Mesenchymal stem cell (in vitro differentiated cells and primary cell): ENCODE measurements around the gene ACSF2.
A peak's percentile ranks its signal among the peaks of the same experiment; 100 is the strongest.

Experiments
- DNase-seq: peaks from one replicate; pipeline ENCODE4 v3.0.0-alpha.2; 2013
- H2AFZ ChIP-seq: one replicate; pipeline ENCODE4 v1.6.1; 2013; ENCODE audit warnings: low read depth, mild to moderate bottlenecking, control low read depth, inconsistent platforms, low read length, moderate library complexity
- H2AK5ac ChIP-seq: 2 replicates; pipeline ENCODE4 v1.6.1; 2013; ENCODE audit warnings: low read length, moderate library complexity, mild to moderate bottlenecking, inconsistent platforms; ENCODE audit not compliant: severe bottlenecking
- H2BK120ac ChIP-seq: one replicate; pipeline ENCODE4 v1.6.1; 2013; ENCODE audit warnings: low read depth, mild to moderate bottlenecking, inconsistent platforms, low read length, moderate library complexity
- H2BK12ac ChIP-seq, 2 experiments: one replicate each; pipeline ENCODE4 v1.6.1; 2013; ENCODE audit warnings: inconsistent platforms in 2 of 2, low read length in 2 of 2, mild to moderate bottlenecking in 2 of 2, moderate library complexity in 2 of 2, control low read depth in 1 of 2
- H2BK15ac ChIP-seq: one replicate; pipeline ENCODE4 v1.6.1; 2013; ENCODE audit warnings: mild to moderate bottlenecking, low read depth, inconsistent platforms; ENCODE audit not compliant: poor library complexity, severe bottlenecking
- H2BK5ac ChIP-seq: 2 replicates; pipeline ENCODE4 v1.6.1; 2013; ENCODE audit warnings: low read depth, mild to moderate bottlenecking, low read length, control low read depth, inconsistent platforms; ENCODE audit not compliant: poor library complexity, severe bottlenecking
- H3K14ac ChIP-seq, 2 experiments: one replicate each; pipeline ENCODE4 v1.6.1; 2013; ENCODE audit warnings: inconsistent platforms in 2 of 2, low read length in 2 of 2, control low read depth in 1 of 2, mild to moderate bottlenecking in 1 of 2, moderate library complexity in 1 of 2
- H3K18ac ChIP-seq, 2 experiments: one replicate each; pipeline ENCODE4 v1.6.1; 2013; ENCODE audit warnings: inconsistent platforms in 2 of 2, low read length in 2 of 2, control low read depth in 1 of 2, low read depth in 1 of 2, mild to moderate bottlenecking in 1 of 2
- H3K23ac ChIP-seq, 2 experiments: one replicate each; pipeline ENCODE4 v1.6.1; 2013; ENCODE audit warnings: inconsistent platforms in 2 of 2, low read length in 2 of 2, mild to moderate bottlenecking in 2 of 2, moderate library complexity in 2 of 2, control low read depth in 1 of 2
- H3K27ac ChIP-seq: 2 replicates; pipeline ENCODE4 v1.5.1; 2013; ENCODE audit warnings: mild to moderate bottlenecking, moderate library complexity, low read length, control low read depth, inconsistent platforms; ENCODE audit not compliant: poor library complexity, severe bottlenecking
- H3K27me3 ChIP-seq, 2 experiments: 2 replicates each; pipeline versions ENCODE4 v1.6.1 to v1.7.0; 2013; ENCODE audit warnings: low read length in 2 of 2, mild to moderate bottlenecking in 2 of 2, moderate library complexity in 2 of 2, control low read depth in 1 of 2, inconsistent platforms in 1 of 2; ENCODE audit not compliant: control insufficient read depth in 1 of 2, insufficient read depth in 1 of 2
- H3K36me3 ChIP-seq, 2 experiments: 2 replicates each; pipeline versions ENCODE4 v1.6.1 to v1.7.0; 2013; ENCODE audit warnings: low read length in 2 of 2, control low read depth in 1 of 2, inconsistent platforms in 1 of 2, low read depth in 1 of 2, mild to moderate bottlenecking in 1 of 2; ENCODE audit not compliant: insufficient read depth in 2 of 2, control insufficient read depth in 1 of 2
- H3K4ac ChIP-seq, 2 experiments: one replicate each; pipeline ENCODE4 v1.6.1; 2013; ENCODE audit warnings: inconsistent platforms in 2 of 2, low read length in 2 of 2, mild to moderate bottlenecking in 2 of 2, moderate library complexity in 2 of 2, control low read depth in 1 of 2, low read depth in 1 of 2
- H3K4me1 ChIP-seq: 2 replicates; pipeline ENCODE4 v1.6.1; 2013; ENCODE audit warnings: low read depth, low read length, control low read depth; ENCODE audit not compliant: control insufficient read depth, insufficient read depth
- H3K4me2 ChIP-seq: 2 replicates; pipeline ENCODE4 v1.6.1; 2013; ENCODE audit warnings: low read length, mild to moderate bottlenecking, inconsistent platforms; ENCODE audit not compliant: poor library complexity, severe bottlenecking
- H3K4me3 ChIP-seq, 2 experiments: 2 replicates each; pipeline versions ENCODE4 v1.5.1 to v1.7.0; 2013; ENCODE audit warnings: low read length in 2 of 2, mild to moderate bottlenecking in 2 of 2, control low read depth in 1 of 2, low read depth in 1 of 2; ENCODE audit not compliant: insufficient read depth in 1 of 2
- H3K79me1 ChIP-seq: replicated peaks from 2 replicates; pipeline ENCODE4 v1.6.1; 2013; ENCODE audit warnings: mild to moderate bottlenecking, control low read depth, low read length, inconsistent platforms; ENCODE audit not compliant: poor library complexity, severe bottlenecking
- H3K9ac ChIP-seq: 2 replicates; pipeline ENCODE4 v1.7.0; 2013; ENCODE audit warnings: mild to moderate bottlenecking, low read length, moderate library complexity
- H3K9me3 ChIP-seq: 2 replicates; pipeline ENCODE4 v1.7.0; 2013; ENCODE audit warnings: mild to moderate bottlenecking, low read length; ENCODE audit not compliant: control insufficient read depth
- H4K8ac ChIP-seq: one replicate; pipeline ENCODE4 v1.6.1; 2013; ENCODE audit warnings: inconsistent platforms, mild to moderate bottlenecking, low read length, moderate library complexity
- H4K91ac ChIP-seq: one replicate; pipeline ENCODE4 v1.6.1; 2013; ENCODE audit warnings: mild to moderate bottlenecking, low read length, inconsistent platforms
- WGBS: methylation state at CpG from one replicate; pipeline ENCODE4 v1.1.7; 2013; ENCODE audit warnings: mixed read lengths; 5-methylcytosine and 5-hydroxymethylcytosine counted together

ACSF2 gene

GRCh38 chr17:50388728-50389127, 37.3 kb upstream of the ACSF2 start:
- H2BK120ac ChIP-seq, result no peak overlapping the region
- 95% methylated on average over 3 of the region's 3 CpGs for WGBS
- peaks cover 74 to 98% of the 10 kb centered on the region in 2 experiments for H3K36me3 ChIP-seq
- H4K91ac ChIP-seq, result no peak overlapping the region
- H3K14ac ChIP-seq, result no peak overlapping the region
- H3K27ac ChIP-seq, result no peak overlapping the region
- no peak overlapping the region for H2BK5ac ChIP-seq
- no peak overlapping the region for H3K4ac ChIP-seq
- H2AFZ ChIP-seq, result no peak overlapping the region
- no peak overlapping the region for H3K9ac ChIP-seq
- H2AK5ac ChIP-seq, result no peak overlapping the region
- DNase-seq, result no peak
- H3K4me2 ChIP-seq, result no peak overlapping the region
- H3K9me3 ChIP-seq, result no peaks in the 10 kb centered on the region
- H2BK15ac ChIP-seq, result no peak overlapping the region
- peak overlapping the region in 1 of 2 experiments; percentile 54 for H3K23ac ChIP-seq
- H3K18ac ChIP-seq, result no peak overlapping the region
- no peaks in the 10 kb centered on the region for H3K27me3 ChIP-seq
- H3K4me1 ChIP-seq, result peaks cover 4% of the 10 kb centered on the region
- no peak overlapping the region for H4K8ac ChIP-seq
- H3K79me1 ChIP-seq, result peaks cover 30% of the 10 kb centered on the region
- no peak overlapping the region for H3K4me3 ChIP-seq
- no peak overlapping the region for H2BK12ac ChIP-seq

- H3K14ac ChIP-seq, result no peak overlapping the region
- no peak overlapping the region for H2BK12ac ChIP-seq
- no peak overlapping the region for H3K4me3 ChIP-seq
- H3K27me3 ChIP-seq, result no peaks in the 10 kb centered on the region
- H3K4ac ChIP-seq, result no peak overlapping the region
- H2BK15ac ChIP-seq, result no peak overlapping the region
- peaks cover 31% of the 10 kb centered on the region for H3K79me1 ChIP-seq
- H2AK5ac ChIP-seq, result no peak overlapping the region
- H3K18ac ChIP-seq, result no peak overlapping the region
- H2BK5ac ChIP-seq, result no peak overlapping the region
- H4K91ac ChIP-seq, result no peak overlapping the region
- H2AFZ ChIP-seq, result no peak overlapping the region
- over 99% methylated on average over 6 of the region's 6 CpGs for WGBS
- H3K36me3 ChIP-seq, result peaks cover 70 to 98% of the 10 kb centered on the region in 2 experiments
- H2BK120ac ChIP-seq, result no peak overlapping the region
- peaks cover 4% of the 10 kb centered on the region for H3K4me1 ChIP-seq
- H4K8ac ChIP-seq, result no peak overlapping the region
- H3K23ac ChIP-seq, result no peak overlapping the region
- no peak overlapping the region for H3K27ac ChIP-seq
- no peak overlapping the region for H3K9ac ChIP-seq
- H3K9me3 ChIP-seq, result no peaks in the 10 kb centered on the region
- no peak for DNase-seq
- H3K4me2 ChIP-seq, result no peak overlapping the region
These were observed 36.5 kb upstream of the ACSF2 start for GRCh38 chr17:50389534-50389933.

GRCh38 chr17:50392621-50393020, 33.4 kb upstream of the ACSF2 start:
- H3K36me3 ChIP-seq, result peaks cover 56 to 74% of the 10 kb centered on the region in 2 experiments
- no peak overlapping the region for H2BK5ac ChIP-seq
- H3K14ac ChIP-seq, result no peak overlapping the region
- H3K27me3 ChIP-seq, result no peaks in the 10 kb centered on the region
- no peak overlapping the region for H2BK120ac ChIP-seq
- H4K91ac ChIP-seq, result no peak overlapping the region
- H2BK15ac ChIP-seq, result no peak overlapping the region
- H3K18ac ChIP-seq, result no peak overlapping the region
- no peak overlapping the region for H2BK12ac ChIP-seq
- 97% methylated on average over 6 of the region's 6 CpGs for WGBS
- no peaks in the 10 kb centered on the region for H3K9me3 ChIP-seq
- no peak overlapping the region for H3K9ac ChIP-seq
- no peak overlapping the region for H3K4me2 ChIP-seq
- no peak overlapping the region for H3K4me3 ChIP-seq
- no peak overlapping the region for H3K23ac ChIP-seq
- no peak overlapping the region for H4K8ac ChIP-seq
- H3K79me1 ChIP-seq, result peaks cover 26% of the 10 kb centered on the region
- H2AK5ac ChIP-seq, result no peak overlapping the region
- H2AFZ ChIP-seq, result no peak overlapping the region
- no peak for DNase-seq
- no peak overlapping the region for H3K4ac ChIP-seq
- H3K27ac ChIP-seq, result no peak overlapping the region
- peaks cover 10% of the 10 kb centered on the region for H3K4me1 ChIP-seq

- no peaks in the 10 kb centered on the region for H3K27me3 ChIP-seq
These were observed 32.3 kb upstream of the ACSF2 start for GRCh38 chr17:50393700-50394099.

More at GRCh38 chr17:50393700-50394099, 32.3 kb upstream of the ACSF2 start:
- H3K4me1 ChIP-seq, result peaks cover 10% of the 10 kb centered on the region
- H3K4ac ChIP-seq, result no peak overlapping the region
- H3K36me3 ChIP-seq, result peaks cover 45 to 63% of the 10 kb centered on the region in 2 experiments
- H2BK15ac ChIP-seq, result no peak overlapping the region
- DNase-seq, result no peak
- no peak overlapping the region for H2AFZ ChIP-seq
- no peak overlapping the region for H4K8ac ChIP-seq
- no peak overlapping the region for H2AK5ac ChIP-seq
- H2BK120ac ChIP-seq, result no peak overlapping the region
- no peak overlapping the region for H3K18ac ChIP-seq
- 95% methylated on average over 5 of the region's 5 CpGs for WGBS
- H3K79me1 ChIP-seq, result peaks cover 19% of the 10 kb centered on the region
- no peaks in the 10 kb centered on the region for H3K9me3 ChIP-seq
- H2BK5ac ChIP-seq, result no peak overlapping the region
- H3K14ac ChIP-seq, result no peak overlapping the region
- H2BK12ac ChIP-seq, result no peak overlapping the region
- H3K27ac ChIP-seq, result no peak overlapping the region
- no peak overlapping the region for H3K23ac ChIP-seq
- H3K4me2 ChIP-seq, result no peak overlapping the region
- H3K9ac ChIP-seq, result no peak overlapping the region
- no peak overlapping the region for H3K4me3 ChIP-seq
- no peak overlapping the region for H4K91ac ChIP-seq
